GM21367 (cell line): ENCODE measurements around the gene BMP5.

Source experiments
- ATAC-seq: cut with Tn5 transposase; IDR thresholded peaks from one replicate; pipeline ENCODE4 v1.9.1; 2021; ENCODE audit not compliant: unreplicated experiment

Gene BMP5

DNA sequence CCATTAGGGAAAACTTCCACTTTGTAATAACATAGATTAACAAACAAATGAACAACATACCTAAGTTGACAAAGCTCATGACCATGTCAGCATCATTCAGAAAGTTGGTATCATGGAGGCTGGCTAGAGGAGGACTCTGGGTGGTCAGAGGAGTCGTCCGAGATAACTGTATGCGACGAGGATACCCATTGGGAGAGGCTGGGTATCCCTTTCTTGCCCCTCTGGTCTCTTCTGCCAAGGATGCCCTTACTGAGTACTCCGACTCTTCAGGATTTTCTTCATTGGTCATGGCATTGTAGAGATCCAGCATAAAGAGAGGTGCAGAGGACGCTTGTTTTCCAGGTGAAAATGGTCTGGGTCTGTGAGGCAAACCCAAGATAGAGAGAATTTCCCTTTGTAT is 1.1 kb downstream of the BMP5 start:
- ATAC-seq = no peak

DNA sequence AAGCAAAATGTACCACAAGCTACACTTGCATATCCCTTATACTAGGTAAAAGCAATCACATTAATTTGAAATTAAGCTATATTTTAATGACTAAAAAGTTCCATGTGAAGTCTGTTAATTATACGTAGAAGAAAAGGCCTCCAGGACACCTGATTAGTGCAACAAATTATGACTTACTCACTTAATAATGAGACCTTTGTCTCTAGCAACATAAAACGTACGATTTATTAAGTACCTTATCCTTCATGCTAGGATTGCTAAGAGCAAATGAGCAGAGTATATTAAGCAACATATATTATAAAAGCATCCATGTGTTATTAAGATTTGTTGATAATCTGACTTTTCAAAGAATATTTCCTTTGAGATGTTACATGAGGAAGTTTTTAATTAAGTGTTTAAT is 2.5 kb downstream of the BMP5 start:
- no peak for ATAC-seq

DNA sequence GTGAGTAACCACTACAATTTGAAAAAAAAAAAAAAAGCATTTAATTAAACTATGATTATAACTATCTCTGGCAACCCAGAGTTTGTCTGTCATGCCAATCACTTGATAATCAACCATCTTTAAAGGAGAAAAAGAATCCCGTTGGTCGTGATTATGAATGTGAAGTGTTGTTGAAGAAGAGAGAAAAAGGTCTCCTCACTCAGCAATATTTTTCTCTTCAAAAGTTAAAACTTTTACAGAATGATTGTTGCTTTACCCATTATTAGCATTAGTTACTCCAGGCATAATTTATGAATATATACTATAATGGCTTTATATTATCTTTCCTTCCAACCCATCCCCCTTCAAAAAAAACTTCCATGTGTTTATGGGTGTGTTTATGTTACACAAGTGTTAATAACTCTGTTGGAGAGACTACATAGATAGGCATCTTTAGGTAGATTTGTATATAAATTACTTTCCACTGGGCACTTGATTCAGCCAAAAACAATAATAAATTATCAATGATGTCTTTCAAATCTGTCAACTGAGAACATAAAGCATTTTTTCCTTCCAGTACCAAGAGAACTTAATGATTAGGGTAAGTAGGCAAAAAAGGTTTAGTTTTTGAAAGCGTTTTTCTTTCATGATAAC is 5.1 kb downstream of the BMP5 start:
- no peak for ATAC-seq

DNA sequence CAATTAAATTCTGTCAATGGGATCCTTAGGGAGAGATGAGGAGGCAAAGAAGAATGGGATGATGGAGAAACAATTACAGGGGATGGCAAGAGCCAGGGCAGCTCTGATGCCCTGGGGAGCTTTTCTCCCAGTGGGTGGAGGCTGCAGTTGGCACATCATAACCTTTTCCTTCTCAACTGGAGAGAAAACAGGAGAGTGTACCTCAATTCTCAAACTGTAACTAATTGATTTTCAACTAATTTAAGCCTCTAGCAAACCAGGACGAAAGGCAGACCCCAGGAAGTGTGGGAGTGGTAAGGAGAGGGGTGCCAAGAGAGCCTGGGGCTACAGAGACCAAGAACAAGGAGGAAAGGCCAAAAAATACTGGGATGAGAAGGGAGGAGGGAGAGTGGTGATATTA is 5.7 kb downstream of the BMP5 start:
- no peak for ATAC-seq

DNA sequence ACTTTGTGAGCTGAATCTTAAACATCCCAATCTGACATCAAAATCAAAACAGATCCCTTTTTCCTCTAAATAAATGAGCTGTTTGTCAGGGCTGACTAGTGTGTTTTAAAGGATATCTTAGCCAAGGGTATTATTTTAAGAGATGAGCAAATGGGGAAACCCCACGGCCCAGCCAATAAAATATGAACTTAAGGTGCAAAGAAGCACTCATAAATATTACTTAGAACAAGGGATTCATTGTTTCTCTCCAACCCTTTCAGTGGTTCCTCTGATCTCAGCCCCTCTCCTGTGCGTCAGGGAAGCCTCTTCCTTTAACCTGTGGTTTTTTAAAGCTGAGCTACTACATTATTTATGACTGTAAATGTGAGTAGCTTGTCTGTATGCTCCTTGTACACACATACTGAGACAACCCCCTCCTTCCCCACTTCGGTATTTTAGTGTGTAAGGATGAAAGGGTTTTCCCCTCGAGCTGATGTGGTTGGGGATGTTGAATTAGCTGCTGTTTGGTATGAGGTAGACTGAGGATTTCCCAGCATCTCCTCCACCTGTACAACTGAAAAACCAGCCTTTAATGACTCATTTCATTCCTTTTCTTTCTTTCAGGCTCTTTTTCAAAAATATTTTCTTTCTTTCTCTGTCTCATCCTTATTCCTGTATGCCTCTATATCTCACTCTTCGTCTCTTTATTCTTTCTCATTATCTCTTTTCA is 6.5 kb downstream of the BMP5 start:
- peak; percentile 80 for ATAC-seq

DNA sequence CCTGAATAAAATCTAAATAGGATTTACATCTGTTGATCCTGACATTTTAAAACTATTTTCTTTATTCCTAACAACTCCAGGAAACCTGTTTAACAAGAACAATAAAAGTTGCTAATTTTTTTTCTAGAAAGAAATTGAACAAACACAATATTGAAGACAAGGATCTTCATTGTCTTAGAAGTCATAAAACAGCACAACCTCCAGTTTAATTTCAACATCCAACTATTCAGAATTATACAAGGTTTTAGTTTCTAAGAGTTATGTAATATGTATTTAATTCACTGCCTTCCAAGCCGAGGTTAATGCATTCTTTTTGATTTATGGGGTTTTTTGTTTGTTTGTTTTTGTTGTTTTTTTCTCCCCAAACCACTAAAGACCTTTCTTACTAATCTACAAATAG is 7.2 kb downstream of the BMP5 start:
- no peak for ATAC-seq

DNA sequence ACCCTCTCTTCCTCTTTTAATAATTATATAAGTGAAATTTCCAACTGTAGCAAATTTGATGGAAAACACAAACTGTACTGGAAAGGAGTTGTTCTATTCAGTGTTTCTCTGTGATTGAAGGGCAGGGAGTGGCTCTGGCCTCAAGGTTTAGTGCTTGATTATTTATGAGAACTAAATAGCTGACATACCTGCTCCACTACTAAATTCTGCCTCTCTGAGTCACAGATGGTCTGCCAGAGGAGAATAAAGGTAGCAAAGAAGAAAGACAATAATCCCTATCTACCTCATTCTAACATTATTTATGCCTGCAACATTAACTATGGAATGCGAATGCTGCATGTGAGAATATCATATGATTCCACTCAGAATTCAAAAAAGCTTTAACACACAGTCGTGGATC is 9.3 kb downstream of the BMP5 start:
- no peak for ATAC-seq

DNA sequence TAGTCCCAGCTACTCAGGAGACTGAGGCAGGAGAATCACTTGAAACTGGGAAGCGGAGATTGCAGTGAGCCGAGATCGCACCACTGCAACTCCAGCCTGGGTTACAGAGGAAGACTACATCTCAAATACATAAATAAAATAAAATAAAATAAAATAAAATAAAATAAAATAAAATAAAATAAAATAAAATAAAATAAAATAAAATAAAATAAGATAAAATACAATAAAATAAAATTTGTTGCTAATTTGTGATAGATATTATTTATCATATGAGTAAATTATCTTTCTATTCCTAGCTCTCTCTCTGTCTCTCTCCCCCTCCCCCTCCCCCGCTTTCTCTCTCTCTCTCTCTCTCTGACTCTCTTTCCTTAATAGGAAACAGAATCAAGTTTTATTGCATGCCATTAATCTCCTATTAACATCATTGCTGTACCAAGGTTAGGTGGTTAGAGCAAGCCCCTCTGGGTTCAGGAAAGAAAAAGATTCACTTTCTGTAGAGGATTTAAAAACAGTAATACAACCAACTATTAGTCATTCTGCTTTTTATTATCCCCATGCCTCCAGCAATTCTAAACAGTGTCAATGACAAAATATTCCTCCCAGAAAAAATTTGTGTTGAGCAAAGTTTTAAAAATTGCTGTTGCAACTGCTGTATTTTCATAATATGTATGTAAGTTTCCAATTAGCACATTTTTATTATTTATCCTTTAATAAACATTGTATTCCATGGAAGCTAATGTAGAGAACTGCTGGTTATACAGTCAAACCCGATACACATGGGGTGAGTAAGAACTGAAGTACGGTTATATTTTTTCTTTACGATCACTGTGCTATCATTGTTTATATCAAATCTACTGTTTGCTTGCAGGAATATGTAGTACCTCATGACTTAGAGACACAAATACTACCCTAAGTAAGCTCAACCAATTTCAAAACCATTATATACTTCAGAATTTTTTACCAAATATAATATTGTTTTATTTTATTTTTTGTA is 22.1 kb downstream of the BMP5 start:
- no peak for ATAC-seq

DNA sequence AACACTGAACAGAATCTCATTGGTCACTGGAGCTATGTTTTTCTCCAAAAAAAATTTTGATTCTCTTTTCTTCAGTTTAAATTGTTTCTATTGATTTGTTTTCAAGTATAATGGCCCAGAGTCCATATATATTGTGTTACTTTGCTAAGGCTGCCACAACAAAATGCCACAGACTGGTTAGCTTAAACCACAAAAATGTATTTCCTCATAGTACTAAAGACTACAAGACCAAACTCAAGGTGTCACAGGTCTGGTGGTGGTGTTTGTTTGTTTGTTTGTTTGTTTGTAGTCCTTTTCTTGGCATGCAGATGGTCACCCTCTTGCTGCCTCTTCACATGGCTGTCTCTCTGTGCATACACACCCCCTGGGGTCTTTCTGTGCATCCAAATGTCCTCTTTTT is 34.0 kb downstream of the BMP5 start:
- ATAC-seq = no peak

DNA sequence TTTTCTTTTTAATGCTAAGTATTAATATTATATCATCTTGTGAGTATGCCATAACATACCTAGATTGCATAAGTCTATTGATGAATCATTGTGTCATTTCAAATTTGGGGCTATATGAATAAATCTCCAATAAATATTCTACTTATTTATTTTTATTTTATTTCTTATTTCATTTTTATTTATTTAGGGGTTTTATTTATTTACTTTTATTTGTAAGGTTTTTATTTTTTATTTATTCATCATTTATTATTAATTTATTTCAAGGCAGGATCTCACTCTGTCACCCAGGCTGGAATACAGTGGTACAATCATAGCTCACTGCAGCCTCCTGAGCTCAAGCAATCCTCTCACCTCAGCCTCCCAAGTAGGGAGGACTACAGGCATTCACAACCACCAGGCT is 36.3 kb downstream of the BMP5 start:
- ATAC-seq = no peak

DNA sequence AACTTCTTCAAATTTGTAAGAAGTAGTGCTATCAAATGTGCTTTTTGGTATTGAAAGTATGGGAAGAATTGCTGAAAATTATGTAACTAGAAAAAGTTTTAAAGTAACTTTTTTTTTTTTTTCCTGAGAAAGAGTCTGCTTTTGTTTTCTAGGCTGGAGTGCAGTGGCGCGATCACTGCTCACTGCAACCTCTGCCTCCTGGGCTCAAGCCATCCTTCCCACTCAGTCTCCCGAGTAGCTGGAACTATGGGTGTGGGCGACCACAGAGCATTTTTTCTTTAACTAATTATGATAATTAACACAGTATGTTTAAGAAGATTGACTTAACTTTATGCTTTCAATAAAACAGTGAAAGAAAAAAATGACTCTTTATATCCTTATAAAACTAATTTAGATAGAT is 38.4 kb downstream of the BMP5 start:
- ATAC-seq = no peak

DNA sequence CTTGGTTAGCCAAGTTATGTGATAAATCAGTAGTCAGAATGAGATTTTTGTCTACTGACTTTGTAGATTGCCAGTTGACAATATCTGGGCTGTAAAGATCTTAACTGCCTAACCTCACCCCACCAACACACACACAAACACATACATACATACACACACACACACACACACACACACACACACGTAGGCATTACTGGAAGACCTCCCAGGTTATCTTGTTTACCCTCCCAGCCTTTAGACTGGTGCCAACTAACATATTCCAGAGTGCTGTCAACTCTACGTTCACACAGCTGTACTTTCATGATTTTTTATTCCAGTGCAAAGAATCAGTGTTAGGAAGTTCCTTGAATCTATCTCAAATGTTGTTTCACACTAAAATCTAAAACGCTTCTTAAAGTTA is 38.9 kb downstream of the BMP5 start:
- ATAC-seq = no peak

DNA sequence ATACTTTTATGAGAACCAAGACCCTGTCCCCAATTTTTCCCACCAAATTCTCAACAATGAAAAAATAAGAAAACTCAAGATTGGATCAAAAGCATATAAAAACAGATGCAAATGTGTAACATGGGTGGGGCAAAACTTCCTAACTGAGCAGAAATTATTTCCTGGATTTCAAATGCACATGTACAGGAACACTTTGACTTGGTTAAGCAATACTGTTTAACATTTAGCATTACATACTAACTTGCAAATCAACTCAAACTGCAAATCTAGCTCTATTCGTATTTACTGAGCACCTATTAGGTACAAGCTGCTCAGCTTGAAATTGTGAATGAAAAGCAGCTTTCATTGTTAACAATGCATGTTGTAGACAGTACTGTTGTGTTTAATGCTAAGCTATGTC is 40.2 kb downstream of the BMP5 start:
- ATAC-seq = no peak

DNA sequence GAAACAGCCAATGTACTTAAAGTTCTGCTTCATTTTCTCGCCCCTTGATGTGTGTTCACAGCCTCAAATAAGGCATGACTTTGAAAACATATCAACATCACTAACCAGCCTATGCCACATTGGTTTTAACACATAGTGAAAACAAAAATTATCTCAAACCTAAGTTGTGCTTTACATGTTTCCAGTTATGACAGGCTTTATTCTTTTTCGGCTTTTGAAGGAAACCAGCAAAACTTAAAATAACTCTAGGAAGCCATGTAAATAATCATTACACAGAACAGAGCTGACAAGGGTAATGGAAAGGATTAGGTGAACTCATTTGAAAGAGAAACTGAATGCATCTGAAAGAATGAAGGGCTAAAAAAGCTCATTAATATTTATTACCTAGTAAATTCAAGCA is 42.1 kb downstream of the BMP5 start:
- ATAC-seq = no peak

DNA sequence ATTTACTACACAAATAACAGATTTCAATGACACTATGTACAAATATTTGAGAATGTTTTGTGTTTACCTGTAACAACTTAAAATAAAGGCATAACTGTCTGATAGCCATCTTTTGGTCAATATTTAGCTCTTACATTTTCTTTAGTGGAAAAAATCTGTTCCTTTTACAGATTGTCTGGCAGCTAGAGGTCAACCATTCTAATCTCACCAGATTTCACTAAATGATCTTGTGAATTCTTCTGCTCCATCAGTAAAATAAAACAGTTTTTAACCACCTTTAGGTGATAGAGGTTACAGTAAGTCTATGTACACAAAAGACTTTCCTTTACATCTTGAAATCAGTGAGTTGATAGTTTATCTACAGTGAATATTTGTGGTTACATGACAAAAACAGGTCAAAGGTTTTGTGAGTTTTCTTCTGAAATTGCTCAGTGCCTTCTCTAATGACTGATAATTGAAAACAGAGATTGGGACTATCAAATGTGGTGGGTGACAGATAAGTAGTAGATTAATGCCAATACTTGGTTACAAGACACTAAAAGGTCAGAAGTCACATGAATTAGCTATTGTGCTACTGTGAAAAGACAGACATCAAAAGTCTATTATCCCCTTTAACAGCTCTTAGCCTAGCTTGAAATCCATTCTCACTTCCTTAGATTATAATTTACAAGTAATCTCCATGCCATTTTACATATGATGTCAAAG is 47.4 kb downstream of the BMP5 start:
- no peak for ATAC-seq

DNA sequence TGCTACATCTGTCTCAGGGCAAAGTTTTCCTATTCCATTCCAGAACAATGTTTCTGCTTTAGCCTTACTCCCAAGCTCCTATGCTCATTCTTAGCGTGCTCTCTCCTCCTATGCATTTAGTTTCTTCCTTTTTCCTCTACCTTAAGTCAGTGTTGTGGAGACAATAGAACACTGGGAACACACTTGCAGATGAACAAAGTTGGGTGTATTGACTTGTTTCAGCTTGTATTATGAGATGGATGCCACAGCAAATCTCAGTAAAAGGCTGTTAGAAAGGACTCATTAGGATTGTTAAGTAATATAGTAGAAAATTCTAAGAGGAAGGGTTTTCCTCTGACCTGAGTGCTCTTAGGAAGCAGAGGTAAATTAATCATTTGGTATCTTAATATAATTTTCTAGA is 48.4 kb downstream of the BMP5 start:
- ATAC-seq = no peak

DNA sequence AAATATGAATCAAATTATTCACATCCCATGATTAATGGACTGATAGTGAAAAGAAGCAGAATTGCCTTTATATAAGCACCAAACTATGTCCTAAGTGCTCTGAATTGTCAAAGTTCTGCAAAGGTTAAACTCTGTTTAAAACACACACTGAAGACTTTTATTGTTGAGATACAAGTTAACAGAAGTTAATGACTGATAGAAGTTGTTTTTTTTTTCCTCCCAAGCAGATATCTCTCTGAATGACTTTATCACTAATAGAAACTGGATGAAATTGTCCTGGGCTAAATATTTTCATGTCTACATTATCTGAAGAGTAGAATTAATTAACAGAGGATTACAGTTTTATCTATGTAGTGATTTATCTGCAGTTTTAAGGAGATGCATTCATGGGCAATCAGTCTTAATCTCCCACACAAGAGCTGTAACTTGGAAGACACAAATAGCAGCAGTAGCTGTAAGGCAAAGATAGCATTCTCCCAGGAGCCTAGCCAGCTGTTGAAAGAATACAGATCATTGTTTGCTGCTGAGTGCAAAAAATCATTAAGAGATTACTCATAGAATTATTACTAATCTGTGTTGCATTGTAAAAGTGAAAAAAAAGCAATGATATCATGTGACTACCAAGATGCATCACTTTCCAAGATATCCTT is 49.9 kb downstream of the BMP5 start:
- ATAC-seq = no peak

DNA sequence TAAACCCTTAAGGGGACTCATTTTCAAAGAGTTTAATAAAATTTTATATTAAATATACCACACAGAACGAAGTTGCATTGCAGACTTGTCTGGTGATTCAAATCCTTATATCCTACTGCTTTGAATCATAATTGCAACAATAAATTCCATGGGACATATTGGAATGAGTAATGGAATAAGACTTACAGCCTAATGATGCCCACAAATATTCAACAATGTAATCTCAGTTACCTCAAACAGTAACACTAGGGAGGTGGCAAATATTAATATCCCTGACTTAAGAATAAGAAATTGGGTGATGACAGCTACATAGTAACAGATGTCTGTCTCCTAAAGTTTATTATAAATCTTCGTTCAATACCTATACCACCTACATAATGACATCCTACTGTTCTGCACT is 52.6 kb downstream of the BMP5 start:
- ATAC-seq = no peak

DNA sequence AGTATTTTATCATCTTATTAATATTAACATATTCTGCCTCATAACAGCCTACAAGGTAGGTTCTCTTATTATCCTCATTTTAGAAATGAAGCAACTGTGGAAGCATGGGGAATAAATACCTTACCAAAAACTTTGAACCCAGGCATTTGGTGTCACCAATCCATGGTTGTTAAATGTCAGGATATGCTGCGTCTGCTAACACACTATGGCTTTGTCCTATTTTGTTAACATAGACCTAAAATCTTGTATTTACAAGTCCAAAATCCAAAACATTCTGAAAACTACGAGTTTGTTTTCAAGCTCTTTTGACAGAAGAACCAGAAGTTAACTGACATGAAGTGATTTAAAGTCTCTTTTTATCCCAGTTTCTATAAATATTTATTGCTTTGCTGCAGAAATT is 53.4 kb downstream of the BMP5 start:
- ATAC-seq = no peak

DNA sequence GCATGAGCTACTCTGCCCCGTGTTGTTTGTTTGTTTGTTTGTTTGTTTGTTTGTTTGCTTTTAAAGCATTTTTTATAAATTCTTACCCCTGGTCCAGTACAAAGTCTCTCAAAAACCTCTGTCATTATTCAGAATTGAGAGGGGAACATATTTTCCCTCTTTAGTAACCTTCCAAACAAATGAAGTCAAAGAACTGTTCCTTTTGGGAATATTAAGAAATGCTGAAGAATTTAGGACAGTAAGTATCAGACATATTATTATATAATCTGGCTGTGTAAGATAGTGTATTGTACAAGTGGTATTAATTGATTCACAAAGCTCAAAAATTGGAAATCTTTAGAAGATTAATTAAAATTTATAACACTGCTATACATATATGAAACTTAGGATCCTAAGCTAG is 54.7 kb downstream of the BMP5 start:
- no peak for ATAC-seq

DNA sequence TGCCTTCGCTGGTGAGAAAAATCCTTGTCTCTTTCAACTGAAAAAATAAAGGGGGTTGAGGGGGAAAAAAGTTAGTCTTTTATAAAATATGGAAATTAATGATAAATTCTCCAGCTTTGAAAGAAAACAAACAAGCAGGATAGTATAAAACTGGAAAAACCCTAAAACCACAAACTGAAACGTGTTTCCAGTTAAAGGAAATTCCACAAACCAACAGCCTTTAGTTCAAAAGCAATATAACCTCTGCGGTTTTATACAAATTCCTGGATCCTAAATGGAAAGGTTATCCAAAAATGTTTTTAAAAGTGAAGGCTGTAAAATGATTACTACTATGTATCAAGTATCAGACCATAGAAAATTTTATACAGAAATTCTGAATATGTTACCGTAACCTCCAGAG is 55.6 kb downstream of the BMP5 start:
- ATAC-seq = no peak
